Karpas-422 (cell line): ENCODE results near the gene ITGB1. TPM values are rescaled to one million over a fixed set of nuclear protein-coding genes. Genes with fewer than 3 reads are reported as not detected.

Experiments
- DNase-seq: peaks from one replicate; pipeline ENCODE4 v3.0.0-alpha.2; 2015
- H2AFZ ChIP-seq: fragments of 200-600 bp; sonication (generic); 2 replicates; pipeline ENCODE4 v1.6.1; 2014; ENCODE audit warnings: antibody characterized with exemption, low read length, mixed read lengths
- H3K27ac ChIP-seq: fragments of 200-600 bp; sonication (generic); 2 replicates; pipeline ENCODE4 v1.5.1; 2014; ENCODE audit warnings: mild to moderate bottlenecking, low read length, moderate library complexity
- H3K27me3 ChIP-seq: fragments of 200-600 bp; sonication (generic); 2 replicates; pipeline ENCODE4 v1.6.1; 2014; ENCODE audit warnings: low read length, mixed read lengths
- H3K36me3 ChIP-seq: fragments of 200-600 bp; sonication (generic); 2 replicates; pipeline ENCODE4 v1.6.1; 2014; ENCODE audit warnings: low read length, mixed read lengths; ENCODE audit not compliant: insufficient read depth
- H3K4me1 ChIP-seq: fragments of 200-600 bp; sonication (generic); 2 replicates; pipeline ENCODE4 v1.6.1; 2014; ENCODE audit warnings: mild to moderate bottlenecking, low read length, mixed read lengths
- H3K4me2 ChIP-seq: fragments of 200-600 bp; sonication (generic); 2 replicates; pipeline ENCODE4 v1.6.1; 2014; ENCODE audit warnings: low read length, low read depth, mild to moderate bottlenecking; ENCODE audit not compliant: poor library complexity, severe bottlenecking
- H3K4me3 ChIP-seq: fragments of 200-600 bp; sonication (generic); 2 replicates; pipeline ENCODE4 v1.5.1; 2014; ENCODE audit warnings: mild to moderate bottlenecking, antibody characterized with exemption, low read length, mixed read lengths
- H3K79me2 ChIP-seq: fragments of 200-600 bp; sonication (generic); 2 replicates; pipeline ENCODE4 v1.6.1; 2014; ENCODE audit warnings: mild to moderate bottlenecking, low read length, mixed read lengths
- H3K9ac ChIP-seq: fragments of 200-600 bp; sonication (generic); 2 replicates; pipeline ENCODE4 v1.6.0; 2014; ENCODE audit warnings: low read length
- H3K9me2 ChIP-seq: fragments of 200-600 bp; sonication (generic), shearing (Covaris generic); replicated peaks from 2 replicates; pipeline ENCODE4 v1.6.0; 2014; ENCODE audit warnings: mild to moderate bottlenecking, low read length, moderate library complexity; ENCODE audit not compliant: insufficient read depth
- H3K9me3 ChIP-seq: fragments of 300-700, 200-600 bp; sonication (generic); 2 replicates; pipeline ENCODE4 v1.6.1; 2014; ENCODE audit warnings: low read length, mixed read lengths
- H4K20me1 ChIP-seq: fragments of 200-600 bp; sonication (generic); 2 replicates; pipeline ENCODE4 v1.6.1; 2014; ENCODE audit warnings: mild to moderate bottlenecking, antibody characterized with exemption, low read length, low read depth; ENCODE audit not compliant: insufficient read depth
- total RNA-seq: library from RNA; depleted of rRNA; stranded (reverse); fragments of >200 nt; shearing (Covaris generic); gene quantifications from 2 replicates; pipeline ENCODE4 v1.2.3, GENCODE V29; 2014; ENCODE audit warnings: low replicate concordance

The ITGB1 gene
- total RNA-seq, 1 experiment from 2014 or later: 559 TPM

DNA sequence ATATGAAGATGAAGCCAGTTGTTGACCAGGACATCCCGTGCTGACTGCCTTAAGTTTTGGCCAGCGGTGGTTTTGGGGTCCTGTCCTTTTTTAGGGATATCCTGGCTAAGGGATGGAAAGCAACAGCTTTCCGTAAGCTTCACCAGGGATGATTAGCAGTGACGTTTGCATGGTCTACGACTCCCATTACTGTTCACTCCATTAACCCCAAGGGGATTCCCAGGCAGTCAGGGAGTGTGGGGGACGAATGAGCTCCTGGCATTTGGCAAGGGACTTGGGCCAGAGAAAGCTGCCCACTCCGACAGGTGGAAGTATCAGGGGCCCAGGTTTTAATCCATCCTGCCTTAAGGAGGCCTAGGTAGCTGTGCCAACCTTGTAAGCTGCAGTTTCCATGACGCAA, 66.8 kb downstream of the ITGB1 start:
- Histone ChIP-seq H3K79me2 (no peaks in the 10 kb centered on the region), H3K9ac (no peak overlapping the region), H3K4me1 (no peaks in the 10 kb centered on the region), H3K36me3 (peaks cover 14% of the 10 kb centered on the region; the same call in 1 of the 2 replicates), H4K20me1 (no peaks in the 10 kb centered on the region), H3K9me2 (no peaks in the 10 kb centered on the region), H3K27me3 (no peaks in the 10 kb centered on the region), H3K4me2 (no peak overlapping the region), H2AFZ (no peak overlapping the region), H3K27ac (no peak overlapping the region), H3K9me3 (no peaks in the 10 kb centered on the region), H3K4me3 (no peak overlapping the region)
- DNase-seq: no peak

- no peak overlapping the region for H3K27ac ChIP-seq
- H3K4me2 ChIP-seq: no peak overlapping the region
- no peak overlapping the region for H3K4me3 ChIP-seq
- H3K36me3 ChIP-seq: peaks cover 6% of the 10 kb centered on the region; the same call in 1 of the 2 replicates
- H2AFZ ChIP-seq: no peak overlapping the region
- H3K9ac ChIP-seq: no peak overlapping the region
- no peaks in the 10 kb centered on the region for H3K9me3 ChIP-seq
- H3K4me1 ChIP-seq: no peaks in the 10 kb centered on the region
- H3K9me2 ChIP-seq: no peaks in the 10 kb centered on the region
- no peaks in the 10 kb centered on the region for H4K20me1 ChIP-seq
- H3K27me3 ChIP-seq: no peaks in the 10 kb centered on the region
- no peak for DNase-seq
- H3K79me2 ChIP-seq: no peaks in the 10 kb centered on the region
Measured at GRCh38 chr10:32890444-32890843, 67.6 kb downstream of the ITGB1 start.

- Histone ChIP-seq H3K27ac (no peak overlapping the region), H3K9me3 (no peaks in the 10 kb centered on the region), H3K4me2 (no peak overlapping the region), H3K4me3 (no peak overlapping the region), H2AFZ (no peak overlapping the region), H3K27me3 (no peaks in the 10 kb centered on the region), H3K9ac (no peak overlapping the region), H4K20me1 (no peaks in the 10 kb centered on the region), H3K36me3 (peaks cover 4% of the 10 kb centered on the region; the same call in 1 of the 2 replicates), H3K9me2 (no peaks in the 10 kb centered on the region), H3K79me2 (no peaks in the 10 kb centered on the region), H3K4me1 (no peaks in the 10 kb centered on the region)
- no peak for DNase-seq
Measured at GRCh38 chr10:32889631-32890212, 68.3 kb downstream of the ITGB1 start.

GRCh38 chr10:32888161-32888927, 69.7 kb downstream of the ITGB1 start:
- Histone ChIP-seq H3K36me3 (no peaks in the 10 kb centered on the region), H3K4me1 (no peaks in the 10 kb centered on the region), H2AFZ (no peak overlapping the region), H4K20me1 (no peaks in the 10 kb centered on the region), H3K4me2 (no peak overlapping the region), H3K27ac (no peak overlapping the region), H3K9me2 (no peaks in the 10 kb centered on the region), H3K4me3 (no peak overlapping the region), H3K9ac (no peak overlapping the region), H3K27me3 (no peaks in the 10 kb centered on the region), H3K79me2 (no peaks in the 10 kb centered on the region), H3K9me3 (no peaks in the 10 kb centered on the region)
- no peak for DNase-seq

DNA sequence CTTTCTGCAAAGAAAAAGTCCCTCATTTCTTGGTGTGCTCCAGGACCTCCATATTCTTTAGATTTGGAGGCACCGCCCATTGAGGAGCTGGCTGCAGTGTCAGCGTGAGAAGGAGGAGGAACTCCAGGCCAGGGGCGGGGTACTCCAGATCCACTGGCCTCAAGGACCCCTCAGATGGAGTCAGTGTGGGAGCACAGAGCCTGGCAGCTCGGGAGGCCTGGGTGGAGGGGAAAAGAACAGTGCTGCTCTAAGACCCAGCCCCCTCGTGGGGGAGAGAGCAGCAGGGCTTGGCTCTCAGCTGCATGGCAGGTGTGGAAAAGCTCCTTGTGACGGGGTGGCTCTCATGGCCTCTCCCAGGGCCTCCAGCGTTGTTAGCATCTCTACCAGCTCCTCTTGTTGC, 70.5 kb downstream of the ITGB1 start:
- no peak overlapping the region for H2AFZ ChIP-seq
- H3K27me3 ChIP-seq: no peaks in the 10 kb centered on the region
- no peak for DNase-seq
- H3K9me2 ChIP-seq: no peaks in the 10 kb centered on the region
- no peaks in the 10 kb centered on the region for H3K36me3 ChIP-seq
- H4K20me1 ChIP-seq: no peaks in the 10 kb centered on the region
- no peaks in the 10 kb centered on the region for H3K9me3 ChIP-seq
- no peak overlapping the region for H3K9ac ChIP-seq
- H3K4me3 ChIP-seq: no peak overlapping the region
- no peak overlapping the region for H3K27ac ChIP-seq
- H3K4me2 ChIP-seq: no peak overlapping the region
- H3K79me2 ChIP-seq: no peaks in the 10 kb centered on the region
- no peaks in the 10 kb centered on the region for H3K4me1 ChIP-seq

GRCh38 chr10:32882076-32882475, 76.0 kb downstream of the ITGB1 start:
- no peaks in the 10 kb centered on the region for H3K4me1 ChIP-seq
- H4K20me1 ChIP-seq: no peaks in the 10 kb centered on the region
- H3K9ac ChIP-seq: no peak overlapping the region
- no peak overlapping the region for H3K4me3 ChIP-seq
- H3K36me3 ChIP-seq: no peaks in the 10 kb centered on the region
- no peak overlapping the region for H3K27ac ChIP-seq
- H2AFZ ChIP-seq: no peak overlapping the region
- no peak for DNase-seq
- H3K27me3 ChIP-seq: no peaks in the 10 kb centered on the region
- H3K4me2 ChIP-seq: no peak overlapping the region
- H3K79me2 ChIP-seq: no peaks in the 10 kb centered on the region
- H3K9me3 ChIP-seq: no peaks in the 10 kb centered on the region
- no peaks in the 10 kb centered on the region for H3K9me2 ChIP-seq

- Histone ChIP-seq H3K4me2 (no peak overlapping the region), H3K9me2 (no peaks in the 10 kb centered on the region), H3K27ac (no peak overlapping the region), H3K4me1 (no peaks in the 10 kb centered on the region), H3K4me3 (no peak overlapping the region), H3K27me3 (no peaks in the 10 kb centered on the region), H3K79me2 (no peaks in the 10 kb centered on the region), H3K9ac (no peak overlapping the region), H3K9me3 (no peaks in the 10 kb centered on the region), H2AFZ (no peak overlapping the region), H4K20me1 (no peaks in the 10 kb centered on the region), H3K36me3 (no peaks in the 10 kb centered on the region)
- no peak for DNase-seq
Measured at GRCh38 chr10:32878646-32879045, 79.4 kb downstream of the ITGB1 start.

DNA sequence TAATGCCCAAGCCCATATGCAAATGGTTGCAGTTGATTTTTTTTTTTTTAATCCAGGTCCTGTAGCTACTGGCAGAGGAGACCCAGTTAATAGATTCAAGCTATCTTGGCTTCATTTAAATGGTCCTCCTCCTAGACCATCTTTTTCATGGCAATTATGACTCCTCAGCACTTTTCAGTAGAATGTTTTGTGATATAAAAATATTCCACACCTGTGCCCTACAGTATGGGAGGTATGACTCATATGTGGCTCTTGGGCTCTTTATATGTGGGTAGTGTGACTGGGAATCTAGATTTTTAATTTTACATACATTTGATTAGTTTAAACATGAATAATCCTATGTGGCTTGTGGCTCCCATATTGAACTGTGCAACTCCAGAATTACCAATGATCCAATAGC, 80.1 kb downstream of the ITGB1 start:
- Histone ChIP-seq H3K36me3 (no peaks in the 10 kb centered on the region), H3K9ac (no peak overlapping the region), H3K4me1 (no peaks in the 10 kb centered on the region), H3K27me3 (no peaks in the 10 kb centered on the region), H3K4me2 (no peak overlapping the region), H3K4me3 (no peak overlapping the region), H3K9me3 (no peaks in the 10 kb centered on the region), H3K79me2 (no peaks in the 10 kb centered on the region), H3K9me2 (no peaks in the 10 kb centered on the region), H4K20me1 (no peaks in the 10 kb centered on the region), H2AFZ (no peak overlapping the region), H3K27ac (no peak overlapping the region)
- no peak for DNase-seq
